RWPE2 (cell line): ENCODE data around the gene TIMM22.
A peak's percentile ranks its signal among the peaks of the same experiment; 100 is the strongest.

Source experiments
- ATAC-seq: fragments of 200-7000 bp; cut with Tn5 transposase; 3 replicates; pipeline ENCODE4 v1.9.1; 2021; ENCODE audit warnings: low read depth
- DNase-seq: peaks from one replicate; pipeline ENCODE4 v3.0.0-alpha.2; 2020; ENCODE audit warnings: low spot score
- H3K27ac ChIP-seq: fragments of 450-650 bp; 2 replicates; pipeline ENCODE4 v1.5.1; 2017; ENCODE audit warnings: mild to moderate bottlenecking; ENCODE audit not compliant: poor library complexity, severe bottlenecking
- H3K27me3 ChIP-seq: fragments of 250-450 bp; sonication (Bioruptor Pico); 2 replicates; pipeline ENCODE4 v1.5.1; 2021; ENCODE audit warnings: mild to moderate bottlenecking, moderate library complexity; ENCODE audit not compliant: insufficient read depth, poor library complexity, severe bottlenecking
- H3K36me3 ChIP-seq: fragments of 250-450 bp; sonication (Bioruptor Pico); 2 replicates; pipeline ENCODE4 v1.5.1; 2020; ENCODE audit warnings: low read depth, mild to moderate bottlenecking, moderate library complexity
- H3K4me1 ChIP-seq: fragments of 250-450 bp; sonication (Bioruptor Pico); 2 replicates; pipeline ENCODE4 v1.5.1; 2021; ENCODE audit warnings: mild to moderate bottlenecking, moderate library complexity; ENCODE audit not compliant: insufficient read depth, poor library complexity, severe bottlenecking
- H3K4me3 ChIP-seq: fragments of 250-450 bp; sonication (Bioruptor Pico); 2 replicates; pipeline ENCODE4 v1.5.1; 2021; ENCODE audit warnings: mild to moderate bottlenecking, moderate library complexity; ENCODE audit not compliant: severe bottlenecking
- H3K9me3 ChIP-seq: fragments of 250-450 bp; sonication (Bioruptor Pico); 2 replicates; pipeline ENCODE4 v1.5.1; 2021; ENCODE audit warnings: mild to moderate bottlenecking, moderate library complexity; ENCODE audit not compliant: severe bottlenecking
- TF ChIP-seq, protein P1 (sequence below): fragments of 450-650 bp; IDR thresholded peaks from one replicate; pipeline ENCODE4 v1.5.1; 2017; ENCODE audit warnings: mild to moderate bottlenecking, moderate library complexity; ENCODE audit not compliant: poor library complexity, severe bottlenecking

The TIMM22 gene

DNA sequence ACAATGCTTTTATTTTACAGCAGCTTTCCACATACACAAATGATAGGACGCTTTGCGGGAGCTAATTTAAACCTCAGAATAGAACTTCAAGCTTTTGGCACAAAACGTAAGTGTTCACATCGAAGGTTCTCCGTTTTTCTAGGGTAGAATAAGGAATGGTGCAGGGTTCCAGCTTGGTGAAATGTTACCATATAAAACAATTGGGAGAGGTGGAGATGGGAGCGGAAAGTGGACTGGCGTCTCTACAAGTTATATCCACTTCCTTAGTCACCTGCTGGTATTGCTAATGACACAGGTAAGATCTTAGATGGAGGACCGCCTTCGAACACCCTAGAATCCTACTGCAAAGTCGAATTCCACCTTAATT, 15.7 kb upstream of the TIMM22 start:
- TF ChIP-seq, protein P1, sequence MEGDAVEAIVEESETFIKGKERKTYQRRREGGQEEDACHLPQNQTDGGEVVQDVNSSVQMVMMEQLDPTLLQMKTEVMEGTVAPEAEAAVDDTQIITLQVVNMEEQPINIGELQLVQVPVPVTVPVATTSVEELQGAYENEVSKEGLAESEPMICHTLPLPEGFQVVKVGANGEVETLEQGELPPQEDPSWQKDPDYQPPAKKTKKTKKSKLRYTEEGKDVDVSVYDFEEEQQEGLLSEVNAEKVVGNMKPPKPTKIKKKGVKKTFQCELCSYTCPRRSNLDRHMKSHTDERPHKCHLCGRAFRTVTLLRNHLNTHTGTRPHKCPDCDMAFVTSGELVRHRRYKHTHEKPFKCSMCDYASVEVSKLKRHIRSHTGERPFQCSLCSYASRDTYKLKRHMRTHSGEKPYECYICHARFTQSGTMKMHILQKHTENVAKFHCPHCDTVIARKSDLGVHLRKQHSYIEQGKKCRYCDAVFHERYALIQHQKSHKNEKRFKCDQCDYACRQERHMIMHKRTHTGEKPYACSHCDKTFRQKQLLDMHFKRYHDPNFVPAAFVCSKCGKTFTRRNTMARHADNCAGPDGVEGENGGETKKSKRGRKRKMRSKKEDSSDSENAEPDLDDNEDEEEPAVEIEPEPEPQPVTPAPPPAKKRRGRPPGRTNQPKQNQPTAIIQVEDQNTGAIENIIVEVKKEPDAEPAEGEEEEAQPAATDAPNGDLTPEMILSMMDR: peak; percentile 65
- Histone ChIP-seq H3K4me3 (no peak overlapping the region), H3K36me3 (peaks cover 8% of the 10 kb centered on the region), H3K27ac (no peak overlapping the region), H3K9me3 (no peaks in the 10 kb centered on the region), H3K27me3 (no peaks in the 10 kb centered on the region), H3K4me1 (peaks cover 3% of the 10 kb centered on the region)
- ATAC-seq (no peak), DNase-seq (no peak)

DNA sequence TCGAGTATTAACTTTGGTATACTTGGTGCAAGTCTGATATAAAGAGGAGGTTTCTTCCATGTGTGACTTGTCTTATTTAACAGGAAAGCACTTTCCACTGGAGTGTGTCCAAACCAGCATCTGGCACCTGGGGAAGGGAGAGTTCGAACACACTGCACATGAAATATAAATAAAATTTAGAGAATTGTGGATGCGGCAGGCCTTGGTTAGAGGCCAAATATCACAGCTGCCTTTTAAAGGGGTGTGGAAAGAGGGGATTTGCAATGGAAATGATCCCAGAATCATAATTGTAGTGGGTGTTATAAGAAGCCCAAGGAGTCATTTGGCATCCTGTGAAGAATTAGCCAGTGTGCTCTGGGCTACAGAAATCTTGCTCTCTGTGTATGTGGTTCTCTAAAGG, 13.0 kb upstream of the TIMM22 start:
- H3K36me3 ChIP-seq: no peaks in the 10 kb centered on the region
- TF ChIP-seq, protein P1: no peak
- H3K27ac ChIP-seq: no peak overlapping the region
- no peaks in the 10 kb centered on the region for H3K4me1 ChIP-seq
- no peak overlapping the region for H3K4me3 ChIP-seq
- no peaks in the 10 kb centered on the region for H3K9me3 ChIP-seq
- ATAC-seq (no peak), DNase-seq (no peak)
- no peaks in the 10 kb centered on the region for H3K27me3 ChIP-seq

DNA sequence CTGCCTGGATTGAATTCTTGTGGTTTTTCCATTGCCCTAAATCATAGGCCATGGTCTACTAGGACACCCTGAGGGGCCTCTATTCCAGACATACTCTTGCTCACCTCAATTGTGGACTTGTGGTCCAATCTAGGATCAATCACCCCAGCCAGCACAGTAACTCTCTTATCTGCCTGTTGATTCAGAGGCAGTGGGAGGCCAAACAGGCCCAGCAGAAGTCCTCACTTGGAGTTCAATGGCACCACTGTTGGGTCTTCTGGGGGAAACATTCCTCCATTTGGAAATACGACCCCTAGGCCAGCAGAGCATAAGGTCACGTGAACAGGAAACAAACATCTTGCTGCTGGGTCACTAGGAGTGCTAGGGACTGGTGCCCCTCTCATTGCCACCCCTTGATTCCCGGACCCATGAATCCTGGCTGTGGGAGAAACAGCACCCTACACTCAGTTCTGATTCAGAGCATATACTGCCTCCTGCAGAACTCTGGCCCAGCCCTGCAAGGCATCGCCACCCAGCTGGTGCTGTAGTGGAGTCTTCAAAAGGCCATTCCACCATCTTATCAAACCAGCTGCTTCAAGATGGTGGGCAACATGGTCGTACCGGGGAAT, 10.5 kb upstream of the TIMM22 start:
- Histone ChIP-seq H3K4me1 (no peaks in the 10 kb centered on the region), H3K27me3 (no peaks in the 10 kb centered on the region), H3K4me3 (no peak overlapping the region), H3K36me3 (no peaks in the 10 kb centered on the region), H3K27ac (no peak overlapping the region), H3K9me3 (no peaks in the 10 kb centered on the region)
- ATAC-seq (no peak), DNase-seq (no peak)
- TF ChIP-seq, protein P1: no peak

DNA sequence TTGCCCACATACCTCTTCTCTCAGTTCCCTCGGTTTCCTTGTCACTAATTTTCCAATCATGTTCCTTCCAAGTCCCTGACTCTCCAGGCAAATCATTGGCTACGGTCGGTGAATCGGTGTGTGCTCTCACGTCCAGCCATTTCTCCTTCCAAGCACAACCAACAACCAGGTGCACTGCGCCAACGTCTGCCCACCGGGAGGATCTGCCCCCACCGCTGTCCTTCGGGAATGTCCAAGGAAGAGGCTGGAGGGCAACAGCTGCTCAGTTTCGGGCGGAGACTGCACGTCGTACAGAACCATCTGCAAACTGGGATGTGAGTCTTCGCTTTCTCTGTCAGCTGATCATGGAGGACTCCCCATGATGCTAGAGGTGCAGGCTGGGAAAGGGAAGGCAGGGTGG, 9.0 kb upstream of the TIMM22 start:
- H3K27ac ChIP-seq: no peak overlapping the region

GRCh38 chr17:988561-988960, 8.4 kb upstream of the TIMM22 start:
- no peaks in the 10 kb centered on the region for H3K36me3 ChIP-seq
- H3K27ac ChIP-seq: no peak overlapping the region
- ATAC-seq (no peak), DNase-seq (no peak)
- TF ChIP-seq, protein P1: no peak
- H3K9me3 ChIP-seq: no peaks in the 10 kb centered on the region
- H3K27me3 ChIP-seq: no peaks in the 10 kb centered on the region
- H3K4me1 ChIP-seq: no peaks in the 10 kb centered on the region
- no peak overlapping the region for H3K4me3 ChIP-seq

More for the DNA sequence above, 9.0 kb upstream of the TIMM22 start:
- Histone ChIP-seq H3K27me3 (no peaks in the 10 kb centered on the region), H3K9me3 (no peaks in the 10 kb centered on the region), H3K4me1 (no peaks in the 10 kb centered on the region), H3K36me3 (no peaks in the 10 kb centered on the region), H3K4me3 (no peak overlapping the region)
- DNase-seq (no peak), ATAC-seq (no peak)
- TF ChIP-seq, protein P1: no peak
